Right atrium auricular region (tissue), 2 donors: Measurements from ENCODE around the gene PDZD7. TPM values are rescaled to one million over a fixed set of nuclear protein-coding genes. Genes with fewer than 3 reads are reported as not detected.
A peak's percentile ranks its signal among the peaks of the same experiment; 100 is the strongest.

Experiments
- DNase-seq: peaks from one replicate; pipeline ENCODE4 v3.0.0-alpha.2; 2019; ENCODE audit warnings: low spot score
- H3K27ac ChIP-seq, 2 donors: fragments of 200-600 bp; sonication (generic); 1 replicate in 1 of 2; 2 replicates in 1 of 2; pipeline ENCODE4 v1.5.1; 2016 to 2019
- H3K27me3 ChIP-seq, 2 donors: fragments of 200-600 bp; sonication (generic); one replicate each; pipeline versions ENCODE4 v1.5.1 to v1.6.0; 2017 to 2019
- H3K36me3 ChIP-seq: fragments of 200-600 bp; sonication (generic); one replicate; pipeline ENCODE4 v1.5.1; 2016
- H3K4me1 ChIP-seq, 2 donors: fragments of 200-600 bp; sonication (generic); one replicate each; pipeline versions ENCODE4 v1.5.1 to v1.6.0; 2017 to 2019
- H3K4me3 ChIP-seq, 2 donors: fragments of 200-600 bp; sonication (generic); 1 replicate in 1 of 2; 2 replicates in 1 of 2; pipeline ENCODE4 v1.5.1; 2017 to 2019; ENCODE audit warnings: mild to moderate bottlenecking in 1 of 2, moderate library complexity in 1 of 2
- H3K9me3 ChIP-seq, 2 donors: fragments of 200-600 bp; sonication (generic); one replicate each; pipeline ENCODE4 v1.5.1; 2019
- CTCF ChIP-seq, 2 donors: fragments of 200-600 bp; sonication (generic); IDR thresholded peaks; one replicate each; pipeline ENCODE4 v1.5.1; 2019; ENCODE audit warnings: antibody characterized with exemption in 2 of 2
- total RNA-seq, 2 donors: library from RNA; depleted of rRNA; stranded (reverse); fragments of >200 nt; gene quantifications; one replicate each; pipeline ENCODE4 v1.1.0, GENCODE V29; 2016

PDZD7 gene
- total RNA-seq, 2 donors from 2014 or later = 0.59 to 1.3 TPM

DNA sequence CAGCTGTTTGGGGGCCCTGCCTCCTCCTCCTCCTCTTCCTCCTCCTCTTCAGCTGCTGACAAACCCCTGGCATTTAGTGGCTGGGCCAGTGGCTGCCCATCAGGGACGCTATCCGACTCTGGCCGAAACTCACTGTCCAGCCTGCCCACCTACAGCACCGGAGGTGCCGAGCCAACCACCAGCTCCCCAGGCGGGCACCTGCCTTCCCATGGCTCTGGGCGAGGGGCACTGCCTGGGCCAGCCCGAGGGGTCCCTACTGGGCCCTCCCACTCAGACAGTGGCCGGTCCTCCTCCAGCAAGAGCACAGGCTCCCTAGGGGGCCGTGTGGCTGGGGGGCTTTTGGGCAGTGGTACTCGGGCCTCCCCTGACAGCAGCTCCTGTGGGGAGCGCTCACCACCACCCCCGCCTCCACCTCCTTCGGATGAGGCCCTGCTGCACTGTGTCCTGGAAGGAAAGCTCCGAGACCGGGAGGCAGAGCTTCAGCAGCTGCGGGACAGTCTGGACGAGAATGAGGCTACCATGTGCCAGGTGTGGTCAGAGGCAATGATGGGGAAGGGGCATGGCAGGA, 27.2 kb downstream of the PDZD7 start:
- H3K4me1 ChIP-seq = peaks cover 0 to 79% of the 10 kb centered on the region in 2 donors
- no peaks in the 10 kb centered on the region for H3K27me3 ChIP-seq
- no peak overlapping the region for H3K4me3 ChIP-seq
- H3K36me3 ChIP-seq = peaks cover 48% of the 10 kb centered on the region
- no peaks in the 10 kb centered on the region for H3K9me3 ChIP-seq
- H3K27ac ChIP-seq = no peak overlapping the region
- no peak for TF ChIP-seq CTCF (IDR thresholded peaks at IDR 0.05)
- DNase-seq = no peak

DNA sequence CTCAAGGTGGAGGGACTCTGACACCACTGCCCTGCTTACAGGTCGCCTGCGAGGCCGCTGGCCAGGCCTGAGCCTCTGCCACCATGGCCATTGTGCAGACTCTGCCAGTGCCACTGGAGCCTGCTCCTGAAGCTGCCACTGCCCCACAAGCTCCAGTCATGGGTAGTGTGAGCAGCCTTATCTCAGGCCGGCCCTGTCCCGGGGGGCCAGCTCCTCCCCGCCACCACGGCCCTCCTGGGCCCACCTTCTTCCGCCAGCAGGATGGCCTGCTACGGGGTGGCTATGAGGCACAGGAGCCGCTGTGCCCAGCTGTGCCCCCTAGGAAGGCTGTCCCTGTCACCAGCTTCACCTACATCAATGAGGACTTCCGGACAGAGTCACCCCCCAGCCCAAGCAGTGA, 28.5 kb downstream of the PDZD7 start:
- TF ChIP-seq CTCF (IDR thresholded peaks at IDR 0.05) = no peak
- no peaks in the 10 kb centered on the region for H3K9me3 ChIP-seq
- peak overlapping the region in 1 of 2 donors; percentile 24 for H3K4me3 ChIP-seq
- H3K27me3 ChIP-seq = no peaks in the 10 kb centered on the region
- H3K4me1 ChIP-seq = peaks cover 0 to 78% of the 10 kb centered on the region in 2 donors
- DNase-seq = no peak
- H3K27ac ChIP-seq = peak overlapping the region; percentile 99 to 100
- peaks cover 48% of the 10 kb centered on the region for H3K36me3 ChIP-seq

GRCh38 chr10:101001659-101002035, 29.3 kb downstream of the PDZD7 start:
- Histone ChIP-seq H3K27ac (peak overlapping the region; percentile 99 to 100), H3K4me1 (peaks cover 0 to 76% of the 10 kb centered on the region in 2 donors), H3K36me3 (peaks cover 41% of the 10 kb centered on the region), H3K4me3 (peak overlapping the region; percentile 11 to 24), H3K9me3 (no peaks in the 10 kb centered on the region), H3K27me3 (no peaks in the 10 kb centered on the region)
- no peak for TF ChIP-seq CTCF (IDR thresholded peaks at IDR 0.05)
- no peak for DNase-seq

DNA sequence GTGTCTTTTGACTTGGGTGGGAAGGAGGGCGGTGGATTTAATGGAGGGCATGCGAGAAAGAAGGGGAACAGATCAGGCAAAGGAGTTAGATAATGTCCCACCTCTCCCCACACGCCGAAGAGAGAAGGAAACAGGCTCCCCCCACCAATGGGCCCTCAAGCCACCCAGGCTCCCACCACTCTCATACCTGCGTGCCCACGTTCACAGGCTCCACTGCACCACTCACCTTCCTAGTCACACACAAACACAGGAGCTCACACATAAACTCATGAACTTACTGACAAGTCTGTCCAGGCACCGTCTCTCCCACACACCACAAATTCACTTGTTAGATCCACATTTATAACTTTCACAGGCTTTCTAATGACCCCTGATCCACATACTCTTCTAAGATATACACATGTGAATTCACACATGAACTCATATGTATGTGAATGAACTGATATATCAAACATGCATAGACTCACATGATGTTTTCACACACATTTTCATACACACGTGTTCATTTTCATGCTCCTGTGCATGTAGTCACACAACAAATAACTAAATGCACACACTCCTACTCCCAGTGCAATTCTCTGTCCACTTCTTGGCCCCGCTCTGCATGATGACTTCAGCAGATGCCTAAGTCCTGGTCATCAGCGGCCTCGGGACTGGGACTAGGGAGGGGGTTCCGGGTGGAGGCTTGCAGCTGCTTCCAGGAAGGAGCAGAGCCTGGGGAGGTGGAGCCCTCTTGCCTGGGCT, 29.8 kb downstream of the PDZD7 start:
- peak overlapping the region; percentile 99 to 100 for H3K27ac ChIP-seq
- peak in 1 of 2 donors; percentile 27 for TF ChIP-seq CTCF (IDR thresholded peaks at IDR 0.05)
- H3K4me3 ChIP-seq = peak overlapping the region; percentile 88 to 93
- H3K4me1 ChIP-seq = peaks cover 0 to 80% of the 10 kb centered on the region in 2 donors
- no peaks in the 10 kb centered on the region for H3K9me3 ChIP-seq
- peaks cover 35% of the 10 kb centered on the region for H3K36me3 ChIP-seq
- DNase-seq = peak; percentile 97
- no peaks in the 10 kb centered on the region for H3K27me3 ChIP-seq

DNA sequence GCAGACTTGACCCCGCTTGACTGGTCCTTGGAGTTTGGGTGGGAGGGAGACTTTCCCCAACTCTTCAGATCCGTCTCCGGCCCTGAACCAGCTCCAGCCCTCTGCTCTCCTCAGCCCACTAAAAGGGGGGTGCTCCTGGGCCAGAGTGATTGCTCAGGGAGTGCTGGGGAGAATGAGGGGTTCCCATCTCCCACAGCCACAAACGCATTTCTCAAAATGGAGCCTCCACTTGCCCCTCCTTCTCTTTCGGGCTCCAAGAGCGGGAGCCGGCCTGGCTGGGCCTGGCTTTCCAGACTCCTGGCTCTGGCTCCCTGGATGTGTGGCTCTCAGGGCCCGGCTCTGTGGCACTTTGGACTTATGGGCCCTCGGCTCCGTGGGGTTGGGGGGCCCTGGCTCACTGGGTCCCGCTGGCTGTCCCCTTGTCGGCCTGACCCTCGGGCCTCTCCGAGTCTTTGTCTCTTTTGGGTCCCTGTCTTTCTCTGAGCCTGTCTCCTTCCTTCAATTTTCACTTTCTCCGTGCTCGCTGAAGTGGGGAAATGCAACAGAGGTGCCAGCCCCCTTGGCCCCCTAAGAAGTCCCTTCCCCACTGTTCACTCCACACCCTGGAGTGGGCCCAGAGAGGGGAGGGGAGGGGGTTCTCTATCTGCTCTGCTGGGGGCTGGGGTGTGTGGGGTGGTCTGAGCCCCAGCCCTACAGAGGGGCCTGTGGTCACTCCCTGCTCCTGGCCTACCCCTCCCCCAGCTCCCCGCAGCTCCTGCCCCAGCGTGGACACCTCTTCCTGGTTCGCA, 30.6 kb downstream of the PDZD7 start:
- H3K4me3 ChIP-seq = peak overlapping the region; percentile 88 to 93
- no peak for DNase-seq
- peaks cover 0 to 75% of the 10 kb centered on the region in 2 donors for H3K4me1 ChIP-seq
- peak overlapping the region; percentile 99 to 100 for H3K27ac ChIP-seq
- no peak for TF ChIP-seq CTCF (IDR thresholded peaks at IDR 0.05)
- no peaks in the 10 kb centered on the region for H3K27me3 ChIP-seq
- peaks cover 28% of the 10 kb centered on the region for H3K36me3 ChIP-seq
- H3K9me3 ChIP-seq = no peaks in the 10 kb centered on the region
